Thoracic aorta (tissue), 2 donors: ENCODE results near the gene TTC39A. TPM values are rescaled to one million over a fixed set of nuclear protein-coding genes. Genes with fewer than 3 reads are reported as not detected.

ENCODE experiments used
- ATAC-seq: fragments of 150-250 bp; one replicate; pipeline ENCODE4 v1.8.0; 2017; ENCODE audit warnings: low read depth; ENCODE audit not compliant: insufficient number of reproducible peaks, low FRiP score
- DNase-seq: peaks from one replicate; pipeline ENCODE4 v3.0.0-alpha.2; 2020; ENCODE audit warnings: low spot score
- H3K27ac ChIP-seq, 2 donors: fragments of 200-600 bp; sonication (generic); 1 replicate in 1 of 2; 2 replicates in 1 of 2; pipeline ENCODE4 v1.5.1; 2016; ENCODE audit warnings: mild to moderate bottlenecking in 2 of 2, moderate library complexity in 2 of 2
- H3K27me3 ChIP-seq: fragments of 200-600 bp; sonication (generic); replicated peaks from 2 replicates; pipeline ENCODE4 v1.6.0; 2016; ENCODE audit warnings: mild to moderate bottlenecking; ENCODE audit not compliant: insufficient read depth
- H3K36me3 ChIP-seq: fragments of 200-600 bp; sonication (generic); one replicate; pipeline ENCODE4 v1.5.1; 2016
- H3K4me1 ChIP-seq, 2 donors: fragments of 200-600 bp; sonication (generic); 1 replicate in 1 of 2; 2 replicates in 1 of 2; pipeline versions ENCODE4 v1.5.1 to v1.6.0; 2016; ENCODE audit warnings: low read depth in 2 of 2, mild to moderate bottlenecking in 1 of 2; ENCODE audit not compliant: control insufficient read depth in 1 of 2
- H3K4me3 ChIP-seq: fragments of 200-600 bp; sonication (generic); 2 replicates; pipeline ENCODE4 v1.5.1; 2016; ENCODE audit warnings: mild to moderate bottlenecking
- H3K9me3 ChIP-seq: fragments of 200-600 bp; sonication (generic); 2 replicates; pipeline ENCODE4 v1.5.1; 2016
- CTCF ChIP-seq: fragments of 200-600 bp; sonication (generic); IDR thresholded peaks from one replicate; pipeline ENCODE4 v1.5.1; 2019; ENCODE audit warnings: antibody characterized with exemption
- total RNA-seq, 2 donors: library from RNA; depleted of rRNA; stranded (reverse); fragments of >200 nt; gene quantifications; one replicate each; pipeline versions ENCODE4 v1.1.0 to v1.2.3, GENCODE V29; 2016

The TTC39A gene
- total RNA-seq, 2 donors from 2014 or later: 1.2 to 4.0 TPM

DNA sequence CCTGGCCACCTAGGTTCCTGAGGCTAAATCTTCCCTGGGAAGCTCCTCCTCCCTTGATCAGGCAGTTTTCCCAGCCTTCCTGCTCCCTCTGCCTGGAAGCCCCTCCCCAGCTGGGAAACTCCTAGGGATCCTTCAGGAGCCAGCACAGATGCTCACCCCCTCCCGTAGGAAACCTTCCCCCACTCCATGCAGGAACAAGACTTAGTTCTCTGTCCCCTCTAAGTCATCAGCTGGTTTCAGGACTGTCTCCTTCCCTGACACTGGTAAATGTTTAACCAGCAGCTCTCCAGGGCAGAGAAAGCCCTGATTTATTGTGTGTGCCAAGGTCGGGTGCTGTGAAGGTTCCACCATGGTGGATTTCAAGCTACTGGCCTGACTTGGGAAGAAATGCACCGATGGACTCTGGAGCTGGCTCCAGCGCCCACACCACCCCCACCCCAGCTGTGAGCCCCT lies 25.0 kb downstream of the TTC39A start:
- TF ChIP-seq CTCF: no peak
- no peak for ATAC-seq
- no peak for DNase-seq

GRCh38 chr1:51304360-51304759 lies 26.0 kb downstream of the TTC39A start:
- Histone ChIP-seq H3K36me3 (no peaks in the 10 kb centered on the region), H3K4me3 (no peak overlapping the region), H3K27me3 (no peaks in the 10 kb centered on the region), H3K27ac (no peak overlapping the region), H3K9me3 (no peaks in the 10 kb centered on the region), H3K4me1 (peaks cover 0 to 8% of the 10 kb centered on the region in 2 donors)
- TF ChIP-seq CTCF: no peak
- no peak for DNase-seq
- ATAC-seq: no peak

More for the DNA sequence above, 25.0 kb downstream of the TTC39A start:
- Histone ChIP-seq H3K27ac (no peak overlapping the region), H3K36me3 (no peaks in the 10 kb centered on the region), H3K9me3 (no peaks in the 10 kb centered on the region), H3K4me3 (no peak overlapping the region), H3K4me1 (peaks cover 0 to 8% of the 10 kb centered on the region in 2 donors), H3K27me3 (no peaks in the 10 kb centered on the region)

- ATAC-seq (no peak), DNase-seq (no peak)
- no peak for TF ChIP-seq CTCF
- H3K36me3 ChIP-seq: no peaks in the 10 kb centered on the region
- no peaks in the 10 kb centered on the region for H3K27me3 ChIP-seq
- H3K4me1 ChIP-seq: peaks cover 0 to 8% of the 10 kb centered on the region in 2 donors
- H3K4me3 ChIP-seq: peak overlapping the region; percentile 24
- no peaks in the 10 kb centered on the region for H3K9me3 ChIP-seq
- no peak overlapping the region for H3K27ac ChIP-seq
Measured at GRCh38 chr1:51303751-51304251, 26.6 kb downstream of the TTC39A start.

DNA sequence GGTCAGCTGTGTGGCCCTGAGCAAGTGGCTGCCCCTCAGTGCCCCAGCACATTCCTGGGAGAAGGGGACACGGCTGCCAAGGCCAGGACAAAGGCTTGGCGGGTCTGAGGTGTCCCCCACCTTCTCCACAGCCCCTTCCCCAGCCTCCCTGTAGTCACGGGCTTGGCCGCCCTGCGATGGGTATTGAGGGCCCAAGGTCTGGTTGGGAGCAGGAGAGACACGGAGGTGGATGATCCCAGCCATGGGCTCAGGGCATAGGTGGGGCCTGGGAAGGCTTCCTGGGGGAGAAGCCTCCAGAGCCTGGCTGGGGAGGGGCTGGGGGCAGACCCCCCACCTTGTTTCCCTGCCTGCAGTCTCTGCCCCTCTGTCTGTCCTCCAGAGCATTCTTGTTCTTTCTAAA lies 27.0 kb downstream of the TTC39A start:
- H3K4me1 ChIP-seq: peaks cover 0 to 8% of the 10 kb centered on the region in 2 donors
- ATAC-seq (no peak), DNase-seq (no peak)
- no peaks in the 10 kb centered on the region for H3K27me3 ChIP-seq
- TF ChIP-seq CTCF: no peak
- H3K4me3 ChIP-seq: peak overlapping the region; percentile 24
- no peaks in the 10 kb centered on the region for H3K9me3 ChIP-seq
- H3K36me3 ChIP-seq: no peaks in the 10 kb centered on the region
- H3K27ac ChIP-seq: no peak overlapping the region

DNA sequence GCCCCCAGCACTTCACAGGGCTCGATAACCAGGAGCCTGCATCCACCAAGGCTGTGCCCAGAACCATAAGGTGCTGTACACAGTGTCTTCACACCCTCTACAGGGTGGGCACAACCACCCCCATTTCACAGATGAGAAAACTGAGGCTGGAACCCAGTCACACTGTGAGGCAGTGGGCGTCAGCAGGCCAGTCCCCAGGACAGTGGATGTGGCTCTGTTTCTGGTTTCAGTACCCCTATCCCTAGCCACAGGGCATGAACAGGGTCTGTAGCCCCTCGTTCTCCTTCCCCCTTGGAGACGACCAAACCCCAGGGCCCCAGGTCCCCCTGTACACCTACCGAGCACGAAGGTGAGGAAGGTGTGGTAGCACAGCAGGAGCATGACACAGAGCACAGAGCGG lies 27.6 kb downstream of the TTC39A start:
- no peaks in the 10 kb centered on the region for H3K9me3 ChIP-seq
- H3K27me3 ChIP-seq: no peaks in the 10 kb centered on the region
- DNase-seq: no peak
- H3K4me3 ChIP-seq: no peak overlapping the region
- H3K36me3 ChIP-seq: no peaks in the 10 kb centered on the region
- no peak for ATAC-seq
- TF ChIP-seq CTCF: no peak
- no peak overlapping the region for H3K27ac ChIP-seq
- peaks cover 0 to 8% of the 10 kb centered on the region in 2 donors for H3K4me1 ChIP-seq
